Measurements from ENCODE around the gene CDH4.
A peak's percentile ranks its signal among the peaks of the same experiment; 100 is the strongest.

Gene CDH4

GRCh38 chr20:61361501-61361900, 109.4 kb downstream of the CDH4 start:
- DNase-seq, result no peak

DNA sequence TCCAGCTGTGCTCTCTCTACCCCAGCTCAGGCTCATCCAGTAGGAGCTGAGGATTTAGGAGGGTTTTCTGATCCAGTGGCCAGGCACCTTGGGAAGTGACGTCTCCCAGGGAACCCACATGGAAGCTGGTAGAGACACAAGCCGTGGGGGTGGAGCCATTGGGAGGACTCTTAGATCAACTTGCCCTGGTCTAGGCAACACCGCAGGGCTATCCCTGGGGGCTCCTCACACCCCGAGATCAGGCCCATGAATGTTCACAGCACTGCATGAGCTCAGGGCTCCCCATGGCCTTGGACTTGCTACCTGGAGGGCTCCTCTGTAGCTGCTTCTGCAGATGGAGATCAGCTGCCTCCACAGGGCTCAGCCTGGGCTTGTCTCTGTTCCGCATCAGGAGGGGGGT, 112.1 kb downstream of the CDH4 start:
- no peak for DNase-seq

DNA sequence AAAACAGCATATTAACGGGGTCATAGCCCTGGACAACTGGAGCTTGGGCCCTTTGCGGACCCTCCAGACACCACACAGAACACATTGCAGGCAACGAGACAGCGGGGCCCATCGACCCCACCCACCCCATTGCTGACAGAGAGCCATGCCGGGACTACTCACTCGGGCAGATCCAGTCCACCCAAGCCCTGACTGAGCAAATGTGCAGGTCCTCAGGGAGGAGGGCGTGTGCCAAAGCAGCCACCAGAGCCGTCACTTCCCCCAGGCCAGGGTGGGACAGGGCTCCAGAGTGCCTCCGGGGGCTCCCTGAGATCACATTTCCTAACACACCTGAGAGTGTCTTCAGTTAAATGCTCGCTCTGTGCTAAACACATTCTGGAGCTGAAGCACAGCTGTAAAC, 114.9 kb downstream of the CDH4 start:
- DNase-seq, result no peak

DNA sequence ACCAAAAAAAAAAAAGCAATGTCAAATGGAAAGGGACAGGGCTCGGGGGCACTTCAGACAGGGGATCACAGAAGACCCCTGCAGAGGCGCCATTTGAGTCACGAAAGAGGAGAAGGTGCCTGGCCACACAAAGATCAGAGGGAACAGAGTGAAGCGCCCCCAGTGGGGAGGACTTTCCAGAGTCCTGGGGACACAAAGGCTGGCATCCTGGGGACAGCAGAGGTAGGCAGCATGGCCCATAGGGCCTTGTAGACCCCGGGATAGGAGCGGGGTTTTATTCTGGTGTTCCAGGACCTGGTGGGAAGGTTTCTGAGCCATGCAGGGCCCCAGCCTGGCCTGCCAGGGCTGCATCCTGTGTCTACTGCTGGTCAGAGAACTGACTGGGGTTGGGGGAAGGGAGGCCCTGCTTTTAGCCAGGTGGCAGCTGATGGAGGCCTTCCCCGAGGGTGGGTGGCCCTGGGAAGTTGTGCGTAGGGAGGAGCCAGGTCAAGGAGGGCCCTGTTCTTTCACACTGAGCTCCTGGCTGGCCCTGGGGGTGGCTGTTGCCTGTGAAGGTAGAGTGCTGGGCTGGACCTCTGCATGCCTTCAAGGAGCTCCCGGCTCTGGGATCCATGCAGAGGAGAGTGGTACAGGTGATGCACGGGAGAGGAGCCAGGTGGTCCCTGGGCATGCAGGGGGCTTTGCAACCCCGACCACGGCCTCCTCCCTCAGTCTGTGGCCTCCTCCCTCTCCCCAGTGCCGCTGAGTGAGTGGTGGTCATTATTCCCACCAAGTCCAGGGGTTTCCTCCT, 117.9 kb downstream of the CDH4 start:
- DNase-seq, result no peak

GRCh38 chr20:61370841-61371303, 118.8 kb downstream of the CDH4 start:
- no peak for DNase-seq

DNA sequence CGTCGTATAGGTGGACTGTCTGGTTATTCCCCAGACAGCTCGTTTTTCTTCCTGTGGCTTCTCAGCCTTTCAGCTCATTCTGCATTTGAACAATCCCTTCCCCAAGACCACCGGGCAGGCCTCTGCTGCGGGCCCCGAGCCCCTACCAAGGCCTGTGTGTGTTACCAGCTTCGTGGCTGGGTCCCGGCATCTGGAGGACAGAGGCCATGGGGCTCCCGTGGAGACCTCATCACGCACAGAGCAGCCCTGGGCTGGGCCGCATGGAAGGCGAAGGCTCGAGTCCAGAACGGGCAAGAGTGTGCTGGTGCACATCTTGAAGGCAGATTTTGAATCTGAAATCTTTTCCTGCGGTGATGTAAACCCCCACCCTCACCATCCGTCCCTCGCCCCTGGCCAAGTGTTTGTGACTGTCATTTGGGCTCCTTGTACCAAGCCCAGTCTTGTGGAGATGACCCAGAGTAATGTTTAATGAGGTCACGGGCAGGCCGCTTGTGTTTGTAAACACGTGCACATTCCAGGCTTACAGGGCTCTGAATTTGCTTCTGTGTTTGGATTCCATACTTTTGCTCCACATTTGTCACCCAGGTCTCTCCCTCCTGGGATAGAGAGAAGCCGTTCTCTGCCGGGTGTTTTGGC, 119.6 kb downstream of the CDH4 start:
- no peak for DNase-seq

DNA sequence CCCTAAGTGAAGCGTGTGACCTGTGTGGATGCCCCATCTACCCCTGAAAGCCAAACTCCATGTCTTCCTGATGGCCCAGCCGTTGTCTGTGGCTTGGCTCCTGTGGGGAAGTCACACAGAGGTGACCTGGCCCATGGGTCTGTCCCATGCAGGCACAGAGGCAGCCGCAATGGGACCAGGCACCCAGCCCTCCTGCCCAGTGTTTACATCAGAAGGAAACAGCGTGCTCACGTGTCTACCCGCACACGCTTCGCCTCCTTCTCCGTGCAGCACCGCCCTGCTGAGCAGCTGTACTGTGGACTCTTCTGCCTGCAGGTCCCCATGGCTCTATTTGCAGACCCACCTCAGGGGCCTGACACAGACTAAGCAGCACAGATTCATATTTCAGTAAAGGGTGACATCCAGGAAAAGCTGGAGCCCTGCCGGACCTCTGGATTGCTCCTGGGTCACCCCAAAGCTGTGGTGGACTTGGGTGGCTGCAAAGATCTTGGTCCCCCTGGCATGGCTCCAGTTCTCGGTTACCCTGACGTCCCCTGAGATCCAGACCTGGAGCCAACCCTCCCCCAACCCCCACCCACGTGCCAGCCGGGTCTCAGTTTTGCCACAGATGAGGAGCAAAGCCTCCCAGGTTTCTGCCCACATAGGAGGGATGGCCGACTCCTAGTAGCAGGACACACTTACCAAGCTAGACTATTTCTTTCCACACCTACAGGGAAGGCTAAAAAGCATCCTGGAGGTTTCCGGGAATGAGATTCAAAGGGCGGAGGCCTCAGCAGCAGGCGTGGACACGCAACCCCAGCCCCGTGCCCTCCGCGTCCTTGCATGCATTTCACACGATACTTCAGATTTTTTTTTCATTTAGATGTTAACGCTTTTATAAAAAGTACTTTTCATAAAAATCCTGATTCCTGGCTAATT, 120.3 kb downstream of the CDH4 start:
- no peak for DNase-seq

GRCh38 chr20:61373055-61373399, 121.0 kb downstream of the CDH4 start:
- DNase-seq, result no peak

DNA sequence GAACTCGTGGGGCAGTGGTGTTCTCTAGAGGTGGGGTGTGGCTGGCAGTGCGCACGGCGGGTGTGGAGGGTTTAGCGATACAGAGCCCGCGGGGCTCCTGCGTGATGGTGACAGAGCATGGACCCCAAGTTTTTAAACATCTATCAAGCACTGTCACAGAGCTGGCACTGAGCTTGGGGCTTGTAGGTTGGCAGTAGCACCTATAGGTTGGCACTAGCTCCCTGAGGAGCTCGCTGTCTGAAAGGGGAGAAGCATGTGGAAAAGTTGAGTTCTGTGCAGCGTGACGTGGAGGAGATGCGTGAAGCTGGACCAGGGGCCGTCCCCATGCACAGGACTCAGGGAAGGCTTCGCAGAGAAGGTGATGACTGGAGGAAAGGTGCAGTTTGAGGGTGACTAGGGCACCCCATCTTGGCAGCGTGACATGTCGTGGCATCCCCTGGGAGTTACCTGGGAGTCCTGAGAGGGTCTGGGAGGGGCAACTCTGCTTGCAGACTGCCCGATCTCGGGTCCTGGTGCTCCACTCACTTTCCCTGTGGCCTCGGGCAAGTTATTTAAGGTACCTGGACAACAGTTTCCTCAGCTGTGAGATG, 122.0 kb downstream of the CDH4 start:
- DNase-seq, result no peak

DNA sequence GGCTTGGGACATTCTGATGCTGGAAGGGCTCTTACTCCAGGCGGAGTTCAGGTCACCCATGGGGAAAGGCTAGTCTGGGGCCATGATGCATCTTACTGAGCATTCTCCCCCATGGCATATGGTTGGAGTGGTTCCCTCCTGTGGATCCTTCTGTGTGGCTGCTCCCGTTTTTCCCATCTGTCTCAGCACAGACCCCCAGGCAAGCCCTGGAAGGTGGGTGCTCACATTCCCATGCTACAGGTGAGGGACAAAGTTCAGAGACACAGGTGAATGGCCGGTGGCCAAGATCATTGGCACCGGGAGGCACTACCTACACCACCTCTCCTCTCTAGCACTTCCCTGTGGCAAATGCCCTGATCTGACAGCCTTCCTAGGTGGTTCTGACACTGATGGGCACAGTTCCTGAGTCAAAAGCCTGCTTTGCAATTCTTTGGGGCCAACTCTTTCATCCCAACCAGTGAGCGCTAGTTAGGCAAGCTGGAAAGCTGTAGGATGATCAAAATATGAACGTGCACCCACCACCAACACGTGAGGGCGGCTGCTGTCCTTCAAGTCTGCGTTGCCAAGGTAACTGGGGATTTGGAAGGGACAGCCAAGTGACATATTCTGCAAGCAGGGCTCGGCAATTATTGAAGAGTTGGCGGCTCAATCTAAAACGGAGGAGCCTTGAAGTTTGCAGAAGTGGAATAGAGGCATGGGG, 124.6 kb downstream of the CDH4 start:
- DNase-seq, result no peak

DNA sequence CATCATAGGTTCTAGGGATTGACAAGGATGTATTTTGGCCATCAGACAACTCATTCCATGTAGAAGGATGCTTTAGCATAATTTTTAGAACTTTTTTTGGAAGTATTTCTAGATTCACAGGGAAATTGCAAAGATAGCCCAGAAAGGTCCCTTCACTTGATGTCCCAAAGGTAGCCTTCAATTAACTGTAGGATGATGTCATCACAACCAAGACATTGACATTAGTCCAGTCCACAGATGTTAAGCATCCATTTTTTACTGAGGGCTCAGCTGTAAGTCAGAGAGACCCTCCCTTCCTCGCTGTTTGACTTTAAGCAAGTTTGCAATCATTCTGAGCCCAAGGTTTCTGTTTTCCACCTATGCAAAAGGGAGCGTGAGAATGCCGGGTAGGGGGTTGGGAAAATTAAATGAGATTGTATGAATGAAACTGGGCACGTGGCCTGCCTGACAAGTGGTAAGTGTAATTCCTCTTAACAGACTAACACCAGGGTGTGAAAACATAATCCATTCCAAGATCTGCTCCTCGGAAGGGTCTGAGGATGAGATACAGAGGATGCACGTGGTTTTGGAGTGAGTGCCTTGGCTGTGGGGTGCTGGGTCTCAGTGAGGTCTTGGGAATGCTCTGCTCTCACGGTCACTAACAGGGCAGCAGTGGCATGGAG, 126.8 kb downstream of the CDH4 start:
- DNase-seq, result no peak

DNA sequence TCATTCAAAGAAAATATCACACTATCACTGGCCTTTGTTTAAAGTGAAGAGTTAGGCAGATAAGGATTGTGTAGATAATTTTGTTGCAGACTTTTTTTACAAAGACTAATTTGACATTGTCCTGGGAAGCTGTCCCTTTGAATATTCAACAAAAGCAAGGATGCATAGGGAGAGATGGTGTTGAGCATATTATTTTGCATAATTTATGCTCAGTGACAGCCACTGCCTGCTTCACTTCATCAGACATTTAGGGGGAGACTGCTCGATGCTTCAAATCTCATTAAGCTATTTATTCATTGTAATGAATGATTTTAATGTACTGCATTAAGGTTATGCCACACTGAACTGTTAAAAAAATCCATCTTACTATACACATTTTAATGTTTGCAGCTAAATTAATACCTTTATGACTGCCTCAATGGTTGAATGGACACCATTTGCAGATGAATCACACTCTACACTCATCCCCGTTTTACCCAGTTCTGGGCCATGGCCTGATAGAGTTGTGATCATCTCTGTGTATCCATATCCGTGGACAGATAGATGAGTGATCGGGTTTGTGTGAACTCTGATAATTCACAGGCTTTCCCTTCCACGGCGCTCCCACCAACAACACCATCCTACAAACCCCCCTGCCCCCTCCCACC, 128.0 kb downstream of the CDH4 start:
- no peak for DNase-seq

DNA sequence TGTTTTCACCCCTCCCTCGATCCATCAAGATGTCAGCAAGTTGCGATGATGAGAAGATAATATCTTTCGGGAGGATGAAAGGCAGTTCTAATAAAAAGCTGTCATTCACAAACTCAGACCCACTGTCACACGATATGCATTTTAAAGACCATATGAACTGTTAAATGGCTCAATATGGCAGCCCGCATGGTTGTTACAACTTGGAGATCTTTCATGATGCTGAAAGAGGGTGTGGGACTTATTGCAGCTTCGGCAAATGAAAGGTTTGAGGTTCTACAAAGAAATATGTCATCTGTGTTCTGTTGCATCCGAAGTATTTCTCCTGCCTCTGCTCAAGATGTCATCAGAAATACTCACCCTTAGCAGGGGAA, 128.5 kb downstream of the CDH4 start:
- no peak for DNase-seq

- no peak for DNase-seq
These were observed 130.1 kb downstream of the CDH4 start for GRCh38 chr20:61382194-61382593.

DNA sequence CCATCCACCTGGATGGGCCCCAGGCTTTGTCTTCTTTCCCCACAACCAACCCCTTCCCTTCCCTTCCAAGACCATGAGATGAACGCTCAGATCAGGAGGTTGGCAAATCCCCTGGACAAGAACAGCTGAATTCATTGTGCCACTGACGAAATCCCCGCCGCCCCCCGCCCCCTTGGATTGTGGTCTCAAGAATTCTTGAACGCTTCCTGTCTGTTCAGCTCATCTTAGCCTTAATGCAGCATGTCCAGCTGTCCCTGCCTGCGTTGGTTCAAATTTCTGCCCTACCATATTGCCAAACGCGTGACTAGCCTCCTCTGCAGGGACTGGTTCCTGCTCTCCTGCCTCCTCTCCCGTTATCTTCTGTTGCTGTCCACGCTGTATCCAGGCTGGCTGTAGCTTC, 133.2 kb downstream of the CDH4 start:
- no peak for DNase-seq

- DNase-seq, result no peak
These were observed 133.7 kb downstream of the CDH4 start for GRCh38 chr20:61385731-61386130.

- DNase-seq, result peak; percentile 65
These were observed 135.3 kb downstream of the CDH4 start for GRCh38 chr20:61387204-61387953.

DNA sequence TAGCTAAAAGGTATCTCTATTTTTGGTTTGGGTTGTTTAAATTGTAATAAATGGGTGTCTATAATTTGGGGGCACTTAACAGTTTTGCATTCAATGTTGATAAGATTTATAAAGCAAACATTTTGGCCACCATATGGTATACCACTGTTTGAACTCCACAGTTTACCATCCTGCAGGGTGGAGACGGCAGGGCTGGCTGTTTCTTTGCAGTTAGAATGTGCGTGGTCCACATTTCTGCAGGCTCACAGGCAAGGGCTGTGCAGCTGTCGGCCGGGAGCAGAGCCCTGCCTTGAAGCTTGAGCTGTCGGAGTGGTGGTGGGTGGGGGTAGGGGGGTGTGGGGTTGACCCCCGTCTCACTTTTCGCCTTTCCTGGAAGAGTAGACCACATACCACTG, 135.9 kb downstream of the CDH4 start:
- DNase-seq, result no peak

GRCh38 chr20:61389077-61389476, 137.0 kb downstream of the CDH4 start:
- DNase-seq, result no peak

GRCh38 chr20:61391185-61391584, 139.1 kb downstream of the CDH4 start:
- no peak for DNase-seq
